ENCODE measurements around the gene C11orf91. TPM values are rescaled to one million over a fixed set of nuclear protein-coding genes. Genes with fewer than 3 reads are reported as not detected.

Gene C11orf91
- total and polyA plus RNA-seq, 4 donors: not detected

DNA sequence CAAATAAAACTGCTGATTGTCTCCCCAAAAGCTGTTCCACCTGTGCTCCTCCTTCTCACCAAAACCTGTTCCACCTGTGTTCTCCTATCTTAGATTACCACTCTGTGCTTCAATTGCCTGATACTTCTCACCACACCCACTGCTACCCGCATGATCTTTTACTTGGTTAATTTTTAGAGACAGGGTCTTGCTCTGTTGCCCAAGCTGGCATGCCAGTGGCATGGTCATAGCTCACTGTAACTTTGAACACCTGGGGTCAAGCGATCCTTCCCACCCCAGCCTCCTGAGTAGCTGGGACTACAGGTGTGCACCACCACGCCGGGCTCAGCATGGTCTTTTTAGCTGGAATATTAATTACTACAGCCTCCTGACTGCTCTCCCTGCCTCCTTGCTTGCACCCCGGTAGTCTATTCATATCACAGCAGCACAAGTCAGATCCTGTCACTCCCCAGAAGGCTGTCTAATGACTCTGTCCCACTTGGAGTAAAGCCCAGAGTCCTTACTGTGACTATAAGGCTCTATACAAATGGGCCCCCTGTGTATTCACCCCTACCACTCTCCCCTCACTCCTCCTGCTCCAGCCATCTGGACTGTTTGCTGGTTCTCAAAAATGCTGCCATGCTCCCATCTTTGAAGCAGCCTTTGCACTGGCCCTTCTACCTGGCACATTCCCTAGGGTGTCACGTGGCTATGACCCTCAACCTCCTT is 3.5 kb downstream of the C11orf91 start:
- no peak for TF ChIP-seq EGR1 (IDR thresholded peaks at IDR 0.05; ENCODE audit: low read depth in 2 of 2)
- no peak for TF ChIP-seq GABPA (IDR thresholded peaks at IDR 0.05 in 1 of 2, conservative IDR thresholded peaks at IDR 0.05 in 1 of 2)
- no peak for TF ChIP-seq NR2F2 (IDR thresholded peaks at IDR 0.05)
- no peak for TF ChIP-seq FOXA2 (IDR thresholded peaks at IDR 0.05)
- TF ChIP-seq, protein P1, sequence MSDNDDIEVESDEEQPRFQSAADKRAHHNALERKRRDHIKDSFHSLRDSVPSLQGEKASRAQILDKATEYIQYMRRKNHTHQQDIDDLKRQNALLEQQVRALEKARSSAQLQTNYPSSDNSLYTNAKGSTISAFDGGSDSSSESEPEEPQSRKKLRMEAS (IDR thresholded peaks at IDR 0.05): no peak
- no peak for TF ChIP-seq FOXA1 (IDR thresholded peaks at IDR 0.05)
- TF ChIP-seq RAD21 (IDR thresholded peaks at IDR 0.05): no peak
- TF ChIP-seq YY1 (IDR thresholded peaks at IDR 0.05): no peak
- TF ChIP-seq RXRA (IDR thresholded peaks at IDR 0.05): no peak
- TF ChIP-seq HNF4A (conservative IDR thresholded peaks at IDR 0.05): no peak
- no peak for TF ChIP-seq JUND (IDR thresholded peaks at IDR 0.05)
- TF ChIP-seq, protein P2, sequence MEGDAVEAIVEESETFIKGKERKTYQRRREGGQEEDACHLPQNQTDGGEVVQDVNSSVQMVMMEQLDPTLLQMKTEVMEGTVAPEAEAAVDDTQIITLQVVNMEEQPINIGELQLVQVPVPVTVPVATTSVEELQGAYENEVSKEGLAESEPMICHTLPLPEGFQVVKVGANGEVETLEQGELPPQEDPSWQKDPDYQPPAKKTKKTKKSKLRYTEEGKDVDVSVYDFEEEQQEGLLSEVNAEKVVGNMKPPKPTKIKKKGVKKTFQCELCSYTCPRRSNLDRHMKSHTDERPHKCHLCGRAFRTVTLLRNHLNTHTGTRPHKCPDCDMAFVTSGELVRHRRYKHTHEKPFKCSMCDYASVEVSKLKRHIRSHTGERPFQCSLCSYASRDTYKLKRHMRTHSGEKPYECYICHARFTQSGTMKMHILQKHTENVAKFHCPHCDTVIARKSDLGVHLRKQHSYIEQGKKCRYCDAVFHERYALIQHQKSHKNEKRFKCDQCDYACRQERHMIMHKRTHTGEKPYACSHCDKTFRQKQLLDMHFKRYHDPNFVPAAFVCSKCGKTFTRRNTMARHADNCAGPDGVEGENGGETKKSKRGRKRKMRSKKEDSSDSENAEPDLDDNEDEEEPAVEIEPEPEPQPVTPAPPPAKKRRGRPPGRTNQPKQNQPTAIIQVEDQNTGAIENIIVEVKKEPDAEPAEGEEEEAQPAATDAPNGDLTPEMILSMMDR (IDR thresholded peaks at IDR 0.05; ENCODE audit: low read depth, low read length, missing input control): no peak
- TF ChIP-seq, protein P3, sequence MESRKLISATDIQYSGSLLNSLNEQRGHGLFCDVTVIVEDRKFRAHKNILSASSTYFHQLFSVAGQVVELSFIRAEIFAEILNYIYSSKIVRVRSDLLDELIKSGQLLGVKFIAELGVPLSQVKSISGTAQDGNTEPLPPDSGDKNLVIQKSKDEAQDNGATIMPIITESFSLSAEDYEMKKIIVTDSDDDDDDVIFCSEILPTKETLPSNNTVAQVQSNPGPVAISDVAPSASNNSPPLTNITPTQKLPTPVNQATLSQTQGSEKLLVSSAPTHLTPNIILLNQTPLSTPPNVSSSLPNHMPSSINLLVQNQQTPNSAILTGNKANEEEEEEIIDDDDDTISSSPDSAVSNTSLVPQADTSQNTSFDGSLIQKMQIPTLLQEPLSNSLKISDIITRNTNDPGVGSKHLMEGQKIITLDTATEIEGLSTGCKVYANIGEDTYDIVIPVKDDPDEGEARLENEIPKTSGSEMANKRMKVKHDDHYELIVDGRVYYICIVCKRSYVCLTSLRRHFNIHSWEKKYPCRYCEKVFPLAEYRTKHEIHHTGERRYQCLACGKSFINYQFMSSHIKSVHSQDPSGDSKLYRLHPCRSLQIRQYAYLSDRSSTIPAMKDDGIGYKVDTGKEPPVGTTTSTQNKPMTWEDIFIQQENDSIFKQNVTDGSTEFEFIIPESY (IDR thresholded peaks at IDR 0.05): no peak
- TF ChIP-seq TAF1 (conservative IDR thresholded peaks at IDR 0.05): no peak
- no peak for TF ChIP-seq HNF4G (IDR thresholded peaks at IDR 0.05)
- TF ChIP-seq, protein P4, sequence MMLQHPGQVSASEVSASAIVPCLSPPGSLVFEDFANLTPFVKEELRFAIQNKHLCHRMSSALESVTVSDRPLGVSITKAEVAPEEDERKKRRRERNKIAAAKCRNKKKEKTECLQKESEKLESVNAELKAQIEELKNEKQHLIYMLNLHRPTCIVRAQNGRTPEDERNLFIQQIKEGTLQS (IDR thresholded peaks at IDR 0.05): no peak
- TF ChIP-seq, protein P5, sequence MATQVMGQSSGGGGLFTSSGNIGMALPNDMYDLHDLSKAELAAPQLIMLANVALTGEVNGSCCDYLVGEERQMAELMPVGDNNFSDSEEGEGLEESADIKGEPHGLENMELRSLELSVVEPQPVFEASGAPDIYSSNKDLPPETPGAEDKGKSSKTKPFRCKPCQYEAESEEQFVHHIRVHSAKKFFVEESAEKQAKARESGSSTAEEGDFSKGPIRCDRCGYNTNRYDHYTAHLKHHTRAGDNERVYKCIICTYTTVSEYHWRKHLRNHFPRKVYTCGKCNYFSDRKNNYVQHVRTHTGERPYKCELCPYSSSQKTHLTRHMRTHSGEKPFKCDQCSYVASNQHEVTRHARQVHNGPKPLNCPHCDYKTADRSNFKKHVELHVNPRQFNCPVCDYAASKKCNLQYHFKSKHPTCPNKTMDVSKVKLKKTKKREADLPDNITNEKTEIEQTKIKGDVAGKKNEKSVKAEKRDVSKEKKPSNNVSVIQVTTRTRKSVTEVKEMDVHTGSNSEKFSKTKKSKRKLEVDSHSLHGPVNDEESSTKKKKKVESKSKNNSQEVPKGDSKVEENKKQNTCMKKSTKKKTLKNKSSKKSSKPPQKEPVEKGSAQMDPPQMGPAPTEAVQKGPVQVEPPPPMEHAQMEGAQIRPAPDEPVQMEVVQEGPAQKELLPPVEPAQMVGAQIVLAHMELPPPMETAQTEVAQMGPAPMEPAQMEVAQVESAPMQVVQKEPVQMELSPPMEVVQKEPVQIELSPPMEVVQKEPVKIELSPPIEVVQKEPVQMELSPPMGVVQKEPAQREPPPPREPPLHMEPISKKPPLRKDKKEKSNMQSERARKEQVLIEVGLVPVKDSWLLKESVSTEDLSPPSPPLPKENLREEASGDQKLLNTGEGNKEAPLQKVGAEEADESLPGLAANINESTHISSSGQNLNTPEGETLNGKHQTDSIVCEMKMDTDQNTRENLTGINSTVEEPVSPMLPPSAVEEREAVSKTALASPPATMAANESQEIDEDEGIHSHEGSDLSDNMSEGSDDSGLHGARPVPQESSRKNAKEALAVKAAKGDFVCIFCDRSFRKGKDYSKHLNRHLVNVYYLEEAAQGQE (IDR thresholded peaks at IDR 0.05): no peak
- TF ChIP-seq SP1 (IDR thresholded peaks at IDR 0.05): no peak
- DNase-seq (ENCODE audit: low spot score): no peak
- no peak overlapping the region for H3K9ac ChIP-seq (ENCODE audit: low read depth in 1 of 2, low read length in 2 of 2)
- 86% methylated on average over 6 of the region's 6 CpGs for WGBS
- no peaks in the 10 kb centered on the region for H3K36me3 ChIP-seq (ENCODE audit: control insufficient read depth in 4 of 4, insufficient read depth in 3 of 4, low read depth in 1 of 4, low read length in 3 of 4)
- peaks cover 12 to 27% (median 18%) of the 10 kb centered on the region in 4 donors for H3K4me1 ChIP-seq (ENCODE audit: control insufficient read depth in 4 of 4, insufficient read depth in 4 of 4, low read length in 3 of 4)
- no peaks in the 10 kb centered on the region for H3K9me3 ChIP-seq (ENCODE audit: control insufficient read depth in 4 of 4, low read length in 3 of 4)
- H3K27ac ChIP-seq (ENCODE audit: low read depth in 1 of 2, low read length in 2 of 2): peak overlapping the region in 1 of 2 donors; percentile 6
- H3K4me3 ChIP-seq (ENCODE audit: low read depth in 1 of 3, low read length in 3 of 3): no peak overlapping the region
- no peaks in the 10 kb centered on the region for H3K27me3 ChIP-seq (ENCODE audit: control insufficient read depth in 4 of 4, insufficient read depth in 4 of 4, low read length in 3 of 4)

All from liver (tissue), 9 donors.